Nephron (organoid): ENCODE measurements around the gene CLPTM1L.
"Not testable (repeated sequence)": the region's sequence is repeated elsewhere in the genome, so short reads cannot be mapped to it uniquely, and the experiment has no call there.

Experiments
- H3K27ac Mint-ChIP-seq, 3 experiments: 2 replicates each; pipeline ENCODE4 v1.8.0; 2020; ENCODE audit warnings: mixed read lengths in 3 of 3, mild to moderate bottlenecking in 2 of 3, moderate library complexity in 1 of 3
- H3K27me3 Mint-ChIP-seq: 2 replicates; pipeline ENCODE4 v1.8.0; 2021; ENCODE audit warnings: low read depth, mild to moderate bottlenecking, moderate library complexity, mixed read lengths
- H3K36me3 Mint-ChIP-seq: 2 replicates; pipeline ENCODE4 v1.8.0; 2020; ENCODE audit warnings: low read depth, mixed read lengths
- H3K4me1 Mint-ChIP-seq: 2 replicates; pipeline ENCODE4 v1.8.0; 2020; ENCODE audit warnings: mixed read lengths
- H3K4me3 Mint-ChIP-seq, 3 experiments: 2 replicates each; pipeline ENCODE4 v1.8.0; 2020; ENCODE audit warnings: mild to moderate bottlenecking in 3 of 3, mixed read lengths in 3 of 3, moderate library complexity in 2 of 3
- H3K9me3 Mint-ChIP-seq: 2 replicates; pipeline ENCODE4 v1.8.0; 2020; ENCODE audit warnings: mixed read lengths
- CTCF ChIP-seq, 3 experiments: fragments of 200-600 bp; sonication (generic); IDR thresholded peaks; one replicate each; pipeline ENCODE4 v1.5.0; 2021; ENCODE audit warnings: antibody characterized with exemption in 3 of 3; ENCODE audit not compliant: unreplicated experiment in 3 of 3

The CLPTM1L gene

GRCh38 chr5:1364211-1364610 lies 19.3 kb upstream of the CLPTM1L start:
- Mint-ChIP-seq H3K4me1 (no peaks in the 10 kb centered on the region), H3K4me3 (no peak overlapping the region), H3K9me3 (no peaks in the 10 kb centered on the region), H3K27ac (no peak overlapping the region), H3K36me3 (no peaks in the 10 kb centered on the region), H3K27me3 (peaks cover 79% of the 10 kb centered on the region)
- no peak for TF ChIP-seq CTCF (IDR thresholded peaks at IDR 0.05; ENCODE audit: unreplicated experiment in 3 of 3)

DNA sequence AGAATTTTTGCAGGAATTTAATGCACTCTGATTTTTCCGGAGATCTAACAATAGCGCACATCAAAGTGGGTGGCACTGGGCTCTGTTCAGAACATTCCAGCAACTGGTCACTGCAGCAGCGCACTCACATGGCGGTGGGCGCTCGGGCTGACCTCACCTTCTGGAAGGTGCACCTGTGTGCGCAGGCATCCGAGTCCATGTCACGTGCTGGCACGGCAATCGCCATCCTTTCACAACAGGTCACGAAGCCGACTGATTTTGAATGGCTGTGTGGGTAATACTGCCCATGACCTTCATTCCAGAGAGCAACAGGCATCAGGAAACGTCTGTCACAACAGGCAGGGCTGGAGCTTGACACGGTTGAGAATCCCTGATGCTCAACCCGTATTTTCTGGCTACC lies 18.7 kb upstream of the CLPTM1L start:
- H3K9me3 Mint-ChIP-seq: no peaks in the 10 kb centered on the region
- H3K27me3 Mint-ChIP-seq: peaks cover 73% of the 10 kb centered on the region
- H3K4me1 Mint-ChIP-seq: no peaks in the 10 kb centered on the region
- TF ChIP-seq CTCF (IDR thresholded peaks at IDR 0.05; ENCODE audit: unreplicated experiment in 3 of 3): no peak
- no peak overlapping the region for H3K27ac Mint-ChIP-seq
- no peak overlapping the region for H3K4me3 Mint-ChIP-seq
- no peaks in the 10 kb centered on the region for H3K36me3 Mint-ChIP-seq

GRCh38 chr5:1363160-1363559 lies 18.3 kb upstream of the CLPTM1L start:
- no peaks in the 10 kb centered on the region for H3K9me3 Mint-ChIP-seq
- TF ChIP-seq CTCF (IDR thresholded peaks at IDR 0.05; ENCODE audit: unreplicated experiment in 3 of 3): no peak
- H3K4me1 Mint-ChIP-seq: no peaks in the 10 kb centered on the region
- H3K4me3 Mint-ChIP-seq: no peak overlapping the region
- H3K27me3 Mint-ChIP-seq: peaks cover 69% of the 10 kb centered on the region
- no peak overlapping the region for H3K27ac Mint-ChIP-seq
- H3K36me3 Mint-ChIP-seq: no peaks in the 10 kb centered on the region

- no peak for TF ChIP-seq CTCF (IDR thresholded peaks at IDR 0.05; ENCODE audit: unreplicated experiment in 3 of 3)
- H3K27ac Mint-ChIP-seq: no peak overlapping the region
- no peaks in the 10 kb centered on the region for H3K9me3 Mint-ChIP-seq
- no peaks in the 10 kb centered on the region for H3K4me1 Mint-ChIP-seq
- H3K4me3 Mint-ChIP-seq: no peak overlapping the region
- peaks cover 64% of the 10 kb centered on the region for H3K27me3 Mint-ChIP-seq
- no peaks in the 10 kb centered on the region for H3K36me3 Mint-ChIP-seq
These were observed 17.5 kb upstream of the CLPTM1L start for GRCh38 chr5:1362242-1363015.

DNA sequence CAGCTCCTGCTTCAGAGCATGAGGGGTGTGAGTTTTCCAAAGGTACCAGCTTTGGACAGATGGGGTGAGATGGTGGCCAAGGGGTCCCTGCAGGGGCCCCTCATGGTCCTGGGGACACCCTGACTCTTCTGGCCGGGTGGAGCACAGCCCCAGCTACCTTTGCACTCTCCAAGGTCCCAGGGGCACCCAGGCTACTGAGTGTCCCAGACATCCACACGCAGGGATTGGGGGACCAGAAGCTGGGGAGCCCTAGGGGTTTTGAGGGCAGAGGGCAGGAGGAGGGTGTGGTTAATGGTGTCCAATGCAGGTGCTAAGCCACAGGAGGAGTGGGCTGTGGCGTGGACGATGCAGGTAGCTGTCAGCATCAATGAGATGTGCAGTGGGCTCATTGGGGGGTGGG lies 16.0 kb upstream of the CLPTM1L start:
- Mint-ChIP-seq H3K27me3 (peaks cover 48% of the 10 kb centered on the region), H3K4me3 (no peak overlapping the region)

GRCh38 chr5:1360367-1360766 lies 15.5 kb upstream of the CLPTM1L start:
- H3K9me3 Mint-ChIP-seq, H3K4me1 Mint-ChIP-seq, H3K36me3 Mint-ChIP-seq, H3K27ac Mint-ChIP-seq, H3K4me3 Mint-ChIP-seq: not testable (repeated sequence)
- H3K27me3 Mint-ChIP-seq: peaks cover 44% of the 10 kb centered on the region

More for the DNA sequence above, 16.0 kb upstream of the CLPTM1L start:
- no peak for TF ChIP-seq CTCF (IDR thresholded peaks at IDR 0.05; ENCODE audit: unreplicated experiment in 3 of 3)
- Mint-ChIP-seq H3K4me1 (no peaks in the 10 kb centered on the region), H3K9me3 (no peaks in the 10 kb centered on the region), H3K27ac (no peak overlapping the region), H3K36me3 (no peaks in the 10 kb centered on the region)
